IMR-90 (cell line): Measurements from ENCODE around the gene HOXD13. TPM values are rescaled to one million over a fixed set of nuclear protein-coding genes. Genes with fewer than 3 reads are reported as not detected.
A peak's percentile ranks its signal among the peaks of the same experiment; 100 is the strongest.

Source experiments
- ATAC-seq: fragments of 200-7000 bp; cut with Tn5 transposase; 2 replicates; pipeline ENCODE4 v1.9.1; 2020; ENCODE audit warnings: low read depth, mild to moderate bottlenecking, moderate library complexity
- BruUV-seq: library from RNA; stranded (reverse); fragments of 400-500 nt; replicated peaks from 2 replicates; lab custom pipeline; 2021; lab: Mats Ljungman, UMichigan
- CTCF ChIA-PET: fragments of 300-600 bp; formaldehyde crosslinking; extraction: SDS; loops from one replicate; lab custom pipeline; 2021; ENCODE audit warnings: antibody characterized with exemption; lab: Yijun Ruan, JAX
- POLR2A ChIA-PET: fragments of 300-600 bp; sonication (Branson Sonifier 250); formaldehyde crosslinking; loops from one replicate; lab custom pipeline; 2022; ENCODE audit warnings: antibody characterized with exemption; ENCODE audit not compliant: unreplicated experiment; lab: Charles Lee
- DNase-seq: peaks from one replicate; pipeline ENCODE4 v3.0.0; 2013
- H2AFZ ChIP-seq: replicated peaks from 2 replicates; pipeline ENCODE3; 2013; ENCODE audit warnings: low read length, mild to moderate bottlenecking; ENCODE audit not compliant: poor library complexity
- H2AK5ac ChIP-seq: 2 replicates; pipeline ENCODE4 v1.6.1; 2013; ENCODE audit warnings: low read depth, low read length, inconsistent platforms
- H2AK9ac ChIP-seq: replicated peaks from 2 replicates; pipeline ENCODE3; 2013; ENCODE audit warnings: mild to moderate bottlenecking, low read depth, low read length, moderate library complexity; ENCODE audit not compliant: poor library complexity
- H2BK120ac ChIP-seq: 2 replicates; pipeline ENCODE4 v1.6.1; 2013; ENCODE audit warnings: low read depth, low read length, inconsistent platforms
- H2BK15ac ChIP-seq: 3 replicates; pipeline ENCODE4 v1.6.1; 2013; ENCODE audit warnings: low read depth, low read length, inconsistent platforms
- H2BK20ac ChIP-seq: 2 replicates; pipeline ENCODE4 v1.6.1; 2013; ENCODE audit warnings: low read depth, mild to moderate bottlenecking, inconsistent platforms, low read length, moderate library complexity
- H2BK5ac ChIP-seq: 2 replicates; pipeline ENCODE4 v1.6.1; 2013; ENCODE audit warnings: mild to moderate bottlenecking, low read depth, low read length, inconsistent platforms; ENCODE audit not compliant: poor library complexity, severe bottlenecking
- H3K14ac ChIP-seq: replicated peaks from 2 replicates; pipeline ENCODE4 v1.6.1; 2013; ENCODE audit warnings: low read depth, low read length, inconsistent platforms
- H3K18ac ChIP-seq: 2 replicates; pipeline ENCODE4 v1.6.1; 2013; ENCODE audit warnings: low read depth, low read length, control low read depth
- H3K23ac ChIP-seq: 2 replicates; pipeline ENCODE4 v1.6.1; 2013; ENCODE audit warnings: low read depth, low read length, inconsistent platforms
- H3K27ac ChIP-seq: 2 replicates; pipeline ENCODE4 v1.5.1; 2013; ENCODE audit warnings: mild to moderate bottlenecking, control low read depth, low read length; ENCODE audit not compliant: insufficient read depth
- H3K27me3 ChIP-seq: 2 replicates; pipeline ENCODE4 v1.6.1; 2013; ENCODE audit warnings: low read length; ENCODE audit not compliant: control insufficient read depth, insufficient read depth
- H3K36me3 ChIP-seq: 2 replicates; pipeline ENCODE4 v1.6.1; 2013; ENCODE audit warnings: low read length, mixed read lengths; ENCODE audit not compliant: control insufficient read depth, insufficient read depth
- H3K4ac ChIP-seq: 2 replicates; pipeline ENCODE4 v1.6.1; 2013; ENCODE audit warnings: low read depth, low read length, inconsistent platforms
- H3K4me1 ChIP-seq: 2 replicates; pipeline ENCODE4 v1.6.1; 2013; ENCODE audit warnings: low read length, mixed read lengths; ENCODE audit not compliant: control insufficient read depth, insufficient read depth
- H3K4me2 ChIP-seq: 2 replicates; pipeline ENCODE4 v1.6.1; 2013; ENCODE audit warnings: low read depth, mild to moderate bottlenecking, control low read depth, low read length, moderate library complexity
- H3K4me3 ChIP-seq: 2 replicates; pipeline ENCODE4 v1.5.1; 2013; ENCODE audit warnings: low read depth, mild to moderate bottlenecking, control low read depth, low read length, moderate library complexity; ENCODE audit not compliant: insufficient read depth
- H3K56ac ChIP-seq: 2 replicates; pipeline ENCODE4 v1.6.1; 2013; ENCODE audit warnings: low read length, inconsistent platforms; ENCODE audit not compliant: insufficient read depth; ENCODE audit errors: extremely low read depth
- H3K79me1 ChIP-seq, 2 experiments: 2 replicates each; pipeline ENCODE4 v1.6.1; 2013; ENCODE audit warnings: low read length in 2 of 2, inconsistent platforms in 1 of 2, low read depth in 1 of 2
- H3K9ac ChIP-seq: 2 replicates; pipeline ENCODE4 v1.6.1; 2013; ENCODE audit warnings: low read depth, low read length, control low read depth
- H3K9me1 ChIP-seq: 2 replicates; pipeline ENCODE4 v1.6.1; 2013; ENCODE audit warnings: low read length, inconsistent platforms; ENCODE audit not compliant: insufficient read depth
- H3K9me3 ChIP-seq: 2 replicates; pipeline ENCODE4 v1.6.1; 2013; ENCODE audit warnings: low read length; ENCODE audit not compliant: control insufficient read depth, insufficient read depth
- H4K20me1 ChIP-seq: 2 replicates; pipeline ENCODE4 v1.6.1; 2013; ENCODE audit warnings: low read length, inconsistent platforms; ENCODE audit not compliant: insufficient read depth
- H4K5ac ChIP-seq: 2 replicates; pipeline ENCODE4 v1.6.1; 2013; ENCODE audit warnings: mild to moderate bottlenecking, low read depth, low read length, control low read depth
- H4K8ac ChIP-seq, 2 experiments: 2 replicates each; pipeline ENCODE4 v1.6.1; 2013; ENCODE audit warnings: low read depth in 2 of 2, low read length in 2 of 2, control low read depth in 1 of 2, inconsistent platforms in 1 of 2
- H4K91ac ChIP-seq: 2 replicates; pipeline ENCODE4 v1.6.1; 2013; ENCODE audit warnings: low read depth, low read length, inconsistent platforms; ENCODE audit not compliant: insufficient read depth
- BHLHE40 ChIP-seq: fragments of 150-350 bp; IDR thresholded peaks from 2 replicates; pipeline ENCODE4 v1.6.1; 2016; ENCODE audit warnings: mild to moderate bottlenecking, low read depth, low read length
- CEBPB ChIP-seq: IDR thresholded peaks from 2 replicates; pipeline ENCODE4 v1.6.1; 2012; ENCODE audit warnings: low read depth, low read length, improper control_type of control experiment
- CHD1 ChIP-seq: IDR thresholded peaks from 2 replicates; pipeline ENCODE4 v1.6.1; 2012; ENCODE audit warnings: low read depth, low read length, improper control_type of control experiment
- CTCF ChIP-seq: conservative IDR thresholded peaks from 2 replicates; pipeline ENCODE4 v1.5.1; 2012; ENCODE audit warnings: mild to moderate bottlenecking, low read depth, low read length, improper control_type of control experiment
- ELK1 ChIP-seq: fragments of 150-350 bp; IDR thresholded peaks from 2 replicates; pipeline ENCODE4 v1.6.1; 2016; ENCODE audit warnings: low read depth, mild to moderate bottlenecking, low read length, moderate library complexity, borderline replicate concordance
- FOS ChIP-seq: fragments of 150-350 bp; IDR thresholded peaks from 2 replicates; pipeline ENCODE4 v1.6.1; 2016; ENCODE audit warnings: low read depth, low read length
- MAFK ChIP-seq: IDR thresholded peaks from 2 replicates; pipeline ENCODE4 v1.6.1; 2012; ENCODE audit warnings: low read depth, low read length, improper control_type of control experiment
- MAZ ChIP-seq: IDR thresholded peaks from 2 replicates; pipeline ENCODE4 v1.6.1; 2012; ENCODE audit warnings: low read depth, mild to moderate bottlenecking, low read length, improper control_type of control experiment, moderate library complexity, borderline replicate concordance
- MXI1 ChIP-seq: IDR thresholded peaks from 2 replicates; pipeline ENCODE4 v1.6.1; 2012; ENCODE audit warnings: low read depth, mild to moderate bottlenecking, low read length, moderate library complexity, borderline replicate concordance
- NFE2L2 ChIP-seq: fragments of 150-350 bp; IDR thresholded peaks from 2 replicates; pipeline ENCODE4 v1.6.1; 2016; ENCODE audit warnings: low read depth, mild to moderate bottlenecking, low read length
- POLR2A ChIP-seq: IDR thresholded peaks from 2 replicates; pipeline ENCODE4 v1.6.1; 2012; ENCODE audit warnings: mild to moderate bottlenecking, low read depth, low read length
- RAD21 ChIP-seq: IDR thresholded peaks from 2 replicates; pipeline ENCODE4 v1.6.1; 2012; ENCODE audit warnings: low read length, improper control_type of control experiment
- RCOR1 ChIP-seq: IDR thresholded peaks from 2 replicates; pipeline ENCODE4 v1.6.1; 2012; ENCODE audit warnings: mild to moderate bottlenecking, low read length, improper control_type of control experiment; ENCODE audit not compliant: insufficient replicate concordance
- RFX5 ChIP-seq: IDR thresholded peaks from 2 replicates; pipeline ENCODE4 v1.8.0; 2012; ENCODE audit warnings: low read depth, mild to moderate bottlenecking, low read length, moderate library complexity
- SMC3 ChIP-seq: fragments of 150-350 bp; IDR thresholded peaks from 2 replicates; pipeline ENCODE4 v1.6.1; 2016; ENCODE audit warnings: low read depth, mild to moderate bottlenecking, antibody characterized with exemption, low read length, moderate library complexity
- USF2 ChIP-seq: fragments of 150-350 bp; IDR thresholded peaks from 2 replicates; pipeline ENCODE4 v1.6.1; 2017; ENCODE audit warnings: mild to moderate bottlenecking, antibody characterized with exemption, low read length, low read depth
- WGBS, 2 experiments: methylation state at CpG; one replicate each; pipeline versions ENCODE4 v1.1.5 to v1.1.7; 2013; ENCODE audit warnings: missing lambda C conversion rate in 2 of 2; ENCODE audit not compliant: insufficient read length in 1 of 2; ENCODE audit errors: extremely low coverage in 2 of 2; 5-methylcytosine and 5-hydroxymethylcytosine counted together
- dilution Hi-C: fragments of 300-500 bp; cut with HindIII; formaldehyde crosslinking; loops from one replicate; pipeline ENCODE4 v1.14.3; 2018; ENCODE audit warnings: low sequenced_read_pairs; ENCODE audit not compliant: unreplicated experiment
- in situ Hi-C: fragments of 300-500 bp; cut with MboI; formaldehyde crosslinking; loops from 3 replicates; pipeline ENCODE4 v1.14.3; 2019; ENCODE audit warnings: low sequenced_read_pairs, inconsistent platforms, mixed read lengths
- intact Hi-C: fragments of 100-400 bp; cut with micrococcal nuclease; formaldehyde crosslinking; loops from 2 replicates; pipeline ENCODE4 v1.10.0; 2022
- polyA plus RNA-seq, 3 experiments: library from polyadenylated mRNA; depleted of rRNA; stranded (reverse); fragments of >200 nt; gene quantifications; 2 replicates each; pipeline ENCODE4 v1.2.3, GENCODE V29; 2012; ENCODE audit warnings: low replicate concordance in 1 of 3
- total RNA-seq: library from RNA; depleted of rRNA; stranded (reverse); fragments of >200 nt; gene quantifications from 2 replicates; pipeline ENCODE4 v1.2.3, GENCODE V29; 2012

HOXD13 gene
- total and polyA plus RNA-seq, 2 of the 4 experiments (the other 2 are of a cell fraction), result not detected

GRCh38 chr2:176083796-176084261, 8.7 kb upstream of the HOXD13 start, which contains the start of gene EVX2:
Gene EVX2 (minus strand): TSS chr2:176083962. CDS start chr2:176083776, 186 bp downstream.
- Histone ChIP-seq H3K4ac (no peak within 1 kb of the TSS), H3K23ac (no peak within 1 kb of the TSS), H4K5ac (no peak within 1 kb of the TSS), H3K18ac (no peak within 1 kb of the TSS), H2BK120ac (no peak within 1 kb of the TSS), H3K9me1 (no peaks in the 10 kb centered on the region), H2AK9ac (no peak within 1 kb of the TSS), H3K9me3 (peaks cover 30% of the 10 kb centered on the region), H2AK5ac (no peak within 1 kb of the TSS), H3K4me3 (no peak within 1 kb of the TSS), H4K8ac (no peak within 1 kb of the TSS), H2BK20ac (no peak within 1 kb of the TSS), H2BK5ac (no peak within 1 kb of the TSS), H3K27ac (no peak within 1 kb of the TSS), H2BK15ac (no peak within 1 kb of the TSS), H2AFZ (peak within 1 kb of the TSS; percentile 18), H3K79me1 (no peaks in the 10 kb centered on the region), H3K56ac (no peak within 1 kb of the TSS), H3K4me2 (no peak within 1 kb of the TSS), H3K4me1 (peaks cover 1% of the 10 kb centered on the region), H3K36me3 (no peaks in the 10 kb centered on the region), H4K20me1 (peaks cover 3% of the 10 kb centered on the region; the same call in 1 of the 2 replicates), H4K91ac (no peak within 1 kb of the TSS), H3K9ac (no peak within 1 kb of the TSS), H3K27me3 (peaks cover 90% of the 10 kb centered on the region), H3K14ac (no peak within 1 kb of the TSS)
- no peak for ATAC-seq
- in situ Hi-C loops (loop anchor here (25.0 kb wide), 2 partner anchors 1047 to 1347 kb away; no protein-coding TSS in a partner anchor), intact Hi-C loops (no loop called here), dilution Hi-C loops (no loop called here)
- WGBS, 2 experiments, result no CpG with 5 or more reads among the region's 27 CpGs
- ChIA-PET POLR2A (no interaction called here), CTCF (interaction anchor here (0.5 kb wide), 1 partner anchor 376 kb away, joined by 4 read pairs; no protein-coding TSS in a partner anchor)
- TF ChIP-seq BHLHE40 (no peak), ELK1 (no peak), MAZ (no peak), RAD21 (no peak), CHD1 (no peak), RCOR1 (no peak), CEBPB (no peak), CTCF (no peak), MAFK (no peak), USF2 (no peak), FOS (no peak), RFX5 (no peak), POLR2A (no peak), SMC3 (no peak), MXI1 (no peak), NFE2L2 (no peak)
- DNase-seq, result no peak
- BruUV-seq, result no TSS peak
